ENCODE data around the gene TAF1A. TPM values are rescaled to one million over a fixed set of nuclear protein-coding genes. Genes with fewer than 3 reads are reported as not detected.

The TAF1A gene
- total and polyA plus RNA-seq, 10 of the 15 experiments (the other 5 are each of a cell fraction or from before 2014, with no cell fraction given), result 7.7 to 17.9 (median 12.0) TPM

DNA sequence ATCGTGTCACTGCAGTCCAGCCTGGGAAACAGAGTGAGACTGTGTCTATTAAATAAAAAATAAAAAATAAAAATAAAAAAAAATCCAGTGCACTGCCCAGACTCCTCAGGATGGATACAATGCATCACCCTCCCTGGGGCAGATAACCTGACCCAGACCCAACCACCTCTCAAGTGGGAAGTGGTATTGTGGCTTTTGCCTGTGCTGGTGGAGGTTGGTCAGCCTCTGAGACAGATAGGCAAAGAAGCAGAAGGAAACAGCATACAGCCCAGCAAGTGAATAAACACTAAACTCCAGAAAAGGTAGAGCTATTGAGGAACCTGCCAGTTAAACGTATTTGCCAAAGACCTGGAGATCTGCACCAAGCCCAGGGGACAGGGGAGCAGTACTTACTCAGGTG is 63.8 kb downstream of the TAF1A start:
- no TSS peak for BruUV-seq (replicated peaks)
- Histone ChIP-seq H3K9me3 (replicated peaks; ENCODE audit: control insufficient read depth, insufficient read depth, low read length) (no peaks in the 10 kb centered on the region), H3K4me1 (ENCODE audit: control insufficient read depth, insufficient read depth, low read length) (no peaks in the 10 kb centered on the region), H3K27me3 (replicated peaks in 1 of 2; ENCODE audit: control insufficient read depth in 2 of 2, insufficient read depth in 2 of 2, low read length in 1 of 2) (no peaks in the 10 kb centered on the region; a peak in 2 of 4 replicates), H3K79me2 (ENCODE audit: control insufficient read depth, insufficient read depth, low read length) (no peaks in the 10 kb centered on the region), H3K4me3 (no peak overlapping the region), H3K9ac (ENCODE audit: control insufficient read depth, insufficient read depth, low read length) (no peak overlapping the region), H3K27ac (ENCODE audit: control insufficient read depth, insufficient read depth) (no peak overlapping the region), H4K20me1 (ENCODE audit: control insufficient read depth, insufficient read depth) (no peaks in the 10 kb centered on the region), H3K4me2 (ENCODE audit: control insufficient read depth, insufficient read depth) (no peak overlapping the region), H3K36me3 (ENCODE audit: control insufficient read depth in 2 of 2, insufficient read depth in 2 of 2, low read length in 1 of 2) (no peaks in the 10 kb centered on the region), H2AFZ (ENCODE audit: control insufficient read depth, low read depth, low read length) (no peak overlapping the region)
- POLR2A ChIA-PET, result no interaction called here
- ATAC-seq (no peak), FAIRE-seq (no peak), DNase-seq (ENCODE audit: low read depth, low spot score) (no peak)
- WGBS (ENCODE audit: insufficient coverage, insufficient replicate concordance, low lambda C conversion rate, missing lambda C conversion rate), result 45% methylated on average over 2 of the region's 2 CpGs
- CTCF ChIA-PET, result no interaction called here
- RAD21 ChIA-PET (ENCODE audit: unreplicated experiment), result no interaction called here
- intact Hi-C loops (cut with micrococcal nuclease; ENCODE audit: unreplicated experiment), result no loop called here
- SMC1A ChIA-PET (ENCODE audit: uncharacterized antibody, unreplicated experiment), result no interaction called here
- no peak for TF ChIP-seq MYC (IDR thresholded peaks at IDR 0.05; ENCODE audit: insufficient read depth, insufficient read length, insufficient replicate concordance, low read length, severe bottlenecking)
- TF ChIP-seq E2F4 (IDR thresholded peaks at IDR 0.05; ENCODE audit: low read depth, low read length), result no peak
- TF ChIP-seq ZSCAN29 (IDR thresholded peaks at IDR 0.05), result no peak
- TF ChIP-seq ELK1 (IDR thresholded peaks at IDR 0.05; ENCODE audit: low read depth, low read length), result no peak
- no peak for TF ChIP-seq NR2F1 (conservative IDR thresholded peaks at IDR 0.05)
- TF ChIP-seq YBX1 (IDR thresholded peaks at IDR 0.05), result no peak
- TF ChIP-seq EGR1 (IDR thresholded peaks at IDR 0.05; ENCODE audit: borderline replicate concordance in 1 of 2, low read depth in 2 of 2, low read length in 2 of 2), result no peak
- no peak for TF ChIP-seq HDAC6 (IDR thresholded peaks at IDR 0.05; ENCODE audit: unreplicated experiment)
- TF ChIP-seq PKNOX1 (IDR thresholded peaks at IDR 0.05), result no peak
- no peak for TF ChIP-seq POLR2A (IDR thresholded peaks at IDR 0.05; ENCODE audit: low read depth, low read length)
- no peak for TF ChIP-seq MEF2B (IDR thresholded peaks at IDR 0.05; ENCODE audit: partially characterized antibody, poor library complexity, severe bottlenecking)
- TF ChIP-seq, protein P1, sequence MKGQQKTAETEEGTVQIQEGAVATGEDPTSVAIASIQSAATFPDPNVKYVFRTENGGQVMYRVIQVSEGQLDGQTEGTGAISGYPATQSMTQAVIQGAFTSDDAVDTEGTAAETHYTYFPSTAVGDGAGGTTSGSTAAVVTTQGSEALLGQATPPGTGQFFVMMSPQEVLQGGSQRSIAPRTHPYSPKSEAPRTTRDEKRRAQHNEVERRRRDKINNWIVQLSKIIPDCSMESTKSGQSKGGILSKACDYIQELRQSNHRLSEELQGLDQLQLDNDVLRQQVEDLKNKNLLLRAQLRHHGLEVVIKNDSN (IDR thresholded peaks at IDR 0.05; ENCODE audit: borderline replicate concordance, extremely low read length, insufficient read depth, low read depth, low read length), result no peak
- TF ChIP-seq ATF3 (IDR thresholded peaks at IDR 0.05; ENCODE audit: borderline replicate concordance, extremely low read depth, low read depth, low read length), result no peak
- no peak for TF ChIP-seq TCF12 (IDR thresholded peaks at IDR 0.05; ENCODE audit: low read depth, low read length)
- TF ChIP-seq SIX5 (IDR thresholded peaks at IDR 0.05; ENCODE audit: low read depth, low read length, severe bottlenecking), result no peak
- no peak for TF ChIP-seq YY1 (IDR thresholded peaks at IDR 0.05; ENCODE audit: low read depth, low read length)
- no peak for TF ChIP-seq SUZ12 (IDR thresholded peaks at IDR 0.05; ENCODE audit: unreplicated experiment)
- TF ChIP-seq TCF3 (IDR thresholded peaks at IDR 0.05; ENCODE audit: borderline replicate concordance, insufficient read depth, low read depth, low read length), result no peak
- in situ Hi-C loops (cut with MboI), result no loop called here

Measured in GM12878 (cell line).